Smooth muscle cell of the brain vasculature (primary cell): ENCODE measurements around the gene LCNL1.

Experiments
- DNase-seq: peaks from one replicate; pipeline ENCODE4 v3.0.0-alpha.2; 2012; ENCODE audit warnings: low read depth, low spot score

LCNL1 gene

GRCh38 chr9:136982232-136983051, at the start of gene LCNL1:
Gene LCNL1, plus strand, starts transcription at chr9:136982993. Its CDS starts 594 bp downstream, at chr9:136983587.
- no peak for DNase-seq

- no peak for DNase-seq
These were observed 48.5 kb upstream of the LCNL1 start for GRCh38 chr9:136934277-136934676.

- DNase-seq, result no peak
These were observed 47.1 kb upstream of the LCNL1 start for GRCh38 chr9:136935651-136936050.

- DNase-seq, result no peak
These were observed 46.1 kb upstream of the LCNL1 start for GRCh38 chr9:136936645-136937170.

- DNase-seq, result no peak
These were observed 45.4 kb upstream of the LCNL1 start for GRCh38 chr9:136937186-136938001.

GRCh38 chr9:136939431-136939995, 43.3 kb upstream of the LCNL1 start:
- DNase-seq, result no peak

GRCh38 chr9:136939996-136940525, 42.7 kb upstream of the LCNL1 start:
- no peak for DNase-seq

GRCh38 chr9:136940526-136941230, 42.1 kb upstream of the LCNL1 start:
- no peak for DNase-seq

GRCh38 chr9:136941231-136942111, 41.3 kb upstream of the LCNL1 start:
- DNase-seq, result no peak

GRCh38 chr9:136942112-136942880, 40.5 kb upstream of the LCNL1 start:
- no peak for DNase-seq

- no peak for DNase-seq
These were observed 39.9 kb upstream of the LCNL1 start for GRCh38 chr9:136942881-136943230.

- no peak for DNase-seq
These were observed 39.2 kb upstream of the LCNL1 start for GRCh38 chr9:136943291-136944211.

GRCh38 chr9:136944212-136944518, 38.6 kb upstream of the LCNL1 start:
- DNase-seq, result no peak

- DNase-seq, result peak; percentile 80
These were observed 38.1 kb upstream of the LCNL1 start, which contains the start of the genes C8G and FBXW5 for GRCh38 chr9:136944519-136945332. Gene C8G, plus strand, starts transcription at chr9:136945243. Its CDS starts 78 bp downstream, at chr9:136945321. Gene FBXW5, minus strand, starts transcription at chr9:136944738. Its CDS starts 655 bp downstream, at chr9:136944083.

GRCh38 chr9:136945333-136946227, 37.2 kb upstream of the LCNL1 start:
- DNase-seq, result no peak

- DNase-seq, result no peak
These were observed 36.4 kb upstream of the LCNL1 start for GRCh38 chr9:136946228-136947027.
